HG03045 (cell line): Measurements from ENCODE around the gene ANKRD20A1.
"Not testable (repeated sequence)": the region's sequence is repeated elsewhere in the genome, so short reads cannot be mapped to it uniquely, and the experiment has no call there.

Experiments used
- ATAC-seq: cut with Tn5 transposase; IDR thresholded peaks from one replicate; pipeline ENCODE4 v1.9.1; 2021; ENCODE audit warnings: mild to moderate bottlenecking, moderate library complexity; ENCODE audit not compliant: unreplicated experiment

ANKRD20A1 gene

GRCh38 chr9:67858871-67859270 is at the start of gene ANKRD20A1:
Gene ANKRD20A1 (plus strand): TSS chr9:67858931. CDS start chr9:67859427, 496 bp downstream.
- not testable (repeated sequence) for ATAC-seq

- not testable (repeated sequence) for ATAC-seq
These were observed 26.6 kb upstream of the ANKRD20A1 start for GRCh38 chr9:67832088-67832487.
